Measurements from ENCODE around the gene TMF1.

The TMF1 gene

GRCh38 chr3:69051756-69052471 is at the start of gene TMF1:
Gene TMF1, minus strand, starts transcription at chr3:69052333. Its CDS starts 247 bp downstream, at chr3:69052086.
- DNase-seq: no peak

DNA sequence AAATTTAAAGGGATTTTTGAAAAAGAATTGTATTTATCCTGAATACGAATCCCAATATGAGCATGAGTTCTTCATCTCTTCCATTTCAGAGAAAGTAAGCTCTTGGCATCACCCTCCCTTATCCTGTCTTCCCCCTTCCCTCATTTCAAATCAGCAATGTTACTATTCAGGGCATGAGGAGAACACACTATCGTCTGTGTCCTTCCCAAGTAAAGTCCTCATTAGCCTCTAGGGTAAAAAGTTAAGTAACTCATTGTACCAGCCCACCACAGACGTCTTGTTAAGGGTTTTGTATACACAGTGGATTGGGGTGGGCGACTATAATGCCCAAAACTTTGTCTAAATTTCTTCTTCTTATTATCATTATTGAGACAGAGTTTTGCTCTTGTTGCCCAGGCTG is 47.4 kb upstream of the TMF1 start:
- no peak for DNase-seq

- no peak for DNase-seq
These were observed 45.4 kb upstream of the TMF1 start for GRCh38 chr3:69097407-69098086.

DNA sequence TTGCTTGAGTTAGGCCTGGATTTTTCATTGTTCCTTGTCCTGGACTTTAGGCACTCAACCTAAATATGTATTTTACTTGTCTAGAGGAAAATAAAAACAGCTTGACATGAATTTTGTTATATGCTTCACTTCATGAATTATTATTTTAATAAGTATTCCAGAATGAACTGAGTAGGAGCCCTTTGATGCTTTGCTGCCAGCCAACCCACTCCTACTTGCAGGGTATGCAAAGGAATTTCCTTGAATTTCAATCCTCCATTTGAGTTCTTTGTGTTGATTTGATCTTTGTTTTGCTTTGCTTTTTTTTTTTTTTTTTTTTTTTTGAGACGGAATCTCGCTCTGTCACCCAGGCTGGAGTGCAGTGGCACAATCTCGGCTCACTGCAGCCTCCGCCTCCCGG is 44.2 kb upstream of the TMF1 start:
- DNase-seq: no peak

GRCh38 chr3:69095636-69096035 is 43.5 kb upstream of the TMF1 start:
- no peak for DNase-seq

GRCh38 chr3:69094467-69095205 is 42.5 kb upstream of the TMF1 start:
- no peak for DNase-seq

DNA sequence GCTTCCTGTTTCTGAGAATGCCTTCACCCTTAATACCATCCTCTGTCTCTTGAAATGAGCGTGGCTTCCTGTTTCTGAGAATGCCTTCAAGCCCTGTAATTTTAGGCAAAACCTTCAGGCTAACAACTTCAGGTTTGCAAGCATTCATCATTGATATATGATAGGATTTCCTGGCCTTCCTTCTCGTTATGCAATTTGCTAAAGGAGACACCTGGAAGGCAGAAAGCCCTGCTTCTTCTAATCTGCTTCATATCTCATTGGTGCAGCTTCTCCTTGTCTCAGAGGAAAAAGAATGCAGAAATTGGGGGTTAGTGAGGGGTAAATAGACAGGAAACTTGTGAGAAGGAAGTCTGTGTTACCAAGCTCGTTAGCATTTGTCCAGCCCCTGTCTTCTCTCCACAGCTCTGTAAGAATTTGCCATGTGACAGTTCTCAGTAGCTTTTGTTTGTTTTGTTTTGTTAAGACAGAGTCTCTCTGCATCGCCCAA is 39.9 kb upstream of the TMF1 start:
- no peak for DNase-seq

- no peak for DNase-seq
These were observed 39.4 kb upstream of the TMF1 start for GRCh38 chr3:69091389-69092029.

GRCh38 chr3:69090021-69090420 is 37.9 kb upstream of the TMF1 start:
- DNase-seq: no peak

DNA sequence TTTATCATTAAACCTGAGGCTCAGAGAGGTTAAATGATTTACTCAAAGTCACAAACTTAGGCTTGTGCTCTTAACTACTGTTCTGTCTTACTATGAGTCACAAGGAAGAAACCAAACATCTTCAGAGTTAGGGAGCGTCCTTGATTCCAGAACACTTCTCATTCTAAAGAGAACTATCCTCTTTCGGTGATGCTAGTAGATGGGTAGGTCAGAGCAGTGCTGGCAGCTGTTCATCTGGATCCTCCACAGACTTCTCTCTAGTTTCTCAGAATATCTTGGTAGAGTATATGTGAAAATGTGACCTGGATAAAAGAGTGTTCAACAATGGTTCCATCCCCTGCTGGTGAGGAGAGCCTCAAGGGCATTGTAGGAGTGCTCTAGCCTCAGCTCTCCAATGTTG is 35.9 kb upstream of the TMF1 start:
- no peak for DNase-seq

DNA sequence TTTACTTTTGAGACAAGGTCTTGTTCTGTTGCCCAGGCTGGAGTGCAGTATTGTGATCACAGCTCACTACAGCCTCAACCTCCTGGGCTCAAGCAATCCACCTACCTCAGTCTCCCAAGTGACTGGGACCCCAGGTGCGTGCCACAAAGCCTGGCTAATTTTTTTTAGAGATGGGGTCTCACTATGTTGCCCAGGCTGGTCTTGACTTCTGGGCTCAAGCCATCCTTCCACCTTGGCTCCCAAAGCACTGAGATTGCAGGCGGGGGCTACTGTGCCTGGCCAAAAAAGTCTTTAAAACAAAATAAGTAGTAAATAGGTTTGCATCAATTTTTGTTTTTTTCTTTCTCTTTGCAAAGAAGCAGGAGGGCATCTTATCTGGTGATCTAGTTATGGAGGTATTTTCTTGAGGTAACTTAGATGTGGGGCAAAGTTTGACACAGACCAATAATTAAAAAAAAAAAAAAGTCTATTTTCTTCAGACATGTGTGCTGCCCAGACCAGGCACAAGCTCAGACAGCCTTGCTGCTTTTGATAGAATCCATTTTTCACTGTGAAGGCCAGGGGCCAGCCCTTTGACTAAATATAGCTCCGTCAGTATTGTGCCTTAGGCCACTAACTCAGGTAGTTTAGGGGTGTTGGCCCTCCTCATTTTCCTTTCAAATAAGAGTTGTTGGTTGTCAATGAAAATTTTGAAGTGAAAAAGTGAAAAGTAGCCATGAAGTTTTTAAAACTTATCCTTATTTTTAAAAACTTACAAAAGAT is 35.1 kb upstream of the TMF1 start:
- no peak for DNase-seq

- peak; percentile 77 for DNase-seq
These were observed 33.9 kb upstream of the TMF1 start for GRCh38 chr3:69085833-69086722.

DNA sequence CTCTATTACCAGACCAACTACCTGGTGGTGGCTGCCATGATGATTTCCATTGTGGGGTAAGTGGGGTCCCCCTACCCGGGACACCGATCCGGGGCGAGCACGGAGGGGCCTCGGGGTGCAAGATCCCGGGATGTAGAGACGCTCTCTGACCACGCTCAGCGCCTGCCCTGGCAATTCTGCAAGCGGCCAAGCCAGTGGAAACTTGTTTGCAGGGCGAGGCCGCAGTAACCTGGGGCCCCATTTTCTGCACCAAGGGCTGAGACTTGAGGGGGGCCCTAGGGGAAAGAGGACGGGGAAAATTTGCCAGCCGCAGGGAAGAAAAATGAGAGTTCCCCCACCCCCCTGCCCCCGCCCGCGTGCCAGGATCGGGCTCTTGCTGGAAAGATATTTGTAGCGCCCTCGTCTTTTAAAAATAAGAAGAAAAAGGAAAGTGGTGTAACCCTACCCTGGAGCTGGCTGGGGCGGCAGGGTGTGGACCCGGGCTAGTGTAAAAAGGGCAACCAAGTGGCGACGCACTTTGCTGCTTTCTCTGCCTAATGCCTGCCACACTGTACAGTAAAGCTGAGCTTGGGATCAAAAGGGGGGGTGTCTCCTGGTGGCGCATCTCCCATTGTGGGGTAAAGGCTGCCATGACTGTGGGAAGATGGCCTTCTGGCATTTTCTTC is 33.2 kb upstream of the TMF1 start:
- DNase-seq: peak; percentile 1

DNA sequence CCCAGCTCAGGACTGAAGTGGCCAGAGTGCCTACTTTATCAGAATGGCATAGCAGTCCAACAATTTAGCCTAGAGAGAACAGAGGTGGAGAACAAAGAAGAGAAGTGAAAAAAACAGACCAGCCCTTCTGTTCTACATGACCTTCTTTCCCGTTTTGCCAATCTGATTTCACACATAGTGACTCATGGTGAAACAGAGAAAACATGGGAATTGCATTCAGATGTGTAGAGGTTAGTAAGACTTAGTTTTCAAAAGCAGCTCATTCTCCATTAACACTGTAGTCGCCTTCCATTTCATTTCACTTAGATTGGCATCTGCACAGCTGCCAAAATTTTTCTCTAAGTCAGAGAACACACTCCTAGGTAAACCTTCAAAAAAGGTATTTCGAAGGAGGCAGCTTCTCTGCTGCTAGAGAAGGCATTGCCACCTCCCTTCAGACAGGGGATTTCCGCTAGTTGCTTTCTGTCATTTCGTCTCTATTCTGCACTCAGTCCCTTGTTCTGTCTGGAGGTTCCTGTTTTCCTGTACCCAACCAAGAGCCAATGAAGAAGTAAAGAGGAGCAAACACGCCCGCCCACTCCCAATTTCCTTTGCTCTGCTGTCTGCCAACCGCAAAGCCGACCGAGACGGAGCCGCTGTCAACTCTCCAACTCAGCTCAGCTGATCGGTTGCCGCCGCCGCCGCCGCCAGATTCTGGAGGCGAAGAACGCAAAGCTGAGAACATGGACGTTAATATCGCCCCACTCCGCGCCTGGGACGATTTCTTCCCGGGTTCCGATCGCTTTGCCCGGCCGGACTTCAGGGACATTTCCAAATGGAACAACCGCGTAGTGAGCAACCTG is 32.4 kb upstream of the TMF1 start, which contains the start of gene ARL6IP5:
Gene ARL6IP5, plus strand, starts transcription at position 612 of the 842 bp plus-strand sequence. Its CDS starts 111 bp downstream, at position 723.
- DNase-seq: peak; percentile 84

DNA sequence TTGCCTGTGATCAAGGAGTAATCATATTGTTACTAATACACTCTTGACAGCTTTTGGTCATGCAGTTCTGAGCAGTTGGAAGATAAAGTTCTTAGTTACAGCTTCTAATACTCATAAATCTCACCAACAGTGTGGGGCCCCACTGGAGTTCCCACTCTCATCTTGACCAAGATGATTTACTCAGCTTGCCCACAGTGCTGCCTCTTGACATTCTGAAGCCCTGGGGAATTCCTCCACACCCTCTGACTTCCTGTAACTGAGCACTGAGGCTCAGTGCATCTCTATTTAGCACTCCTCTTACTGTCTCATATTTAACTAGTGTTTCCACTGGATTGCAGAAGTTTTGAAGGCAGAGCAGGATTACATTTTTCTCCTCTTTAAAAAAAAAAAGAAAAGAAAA is 30.7 kb upstream of the TMF1 start:
- DNase-seq: no peak

- no peak for DNase-seq
These were observed 30.2 kb upstream of the TMF1 start for GRCh38 chr3:69082361-69082760.

GRCh38 chr3:69081583-69082262 is 29.6 kb upstream of the TMF1 start:
- no peak for DNase-seq

- peak; percentile 73 for DNase-seq
These were observed 28.2 kb upstream of the TMF1 start, which contains the start of gene UBA3 for GRCh38 chr3:69080233-69080920. Gene UBA3, minus strand, starts transcription at chr3:69080365. Its CDS starts 12 bp downstream, at chr3:69080353.

All from NCI-H1105 treated with DMSO at 0.1 percent for 48 hours (cell line).